Activated T-helper 9 cell treated with anti-CD3 and anti-CD28 coated beads, Interleukin-2, amount 50 U/mL, for 16 hours (primary cell): ENCODE data around the gene ABHD17A.
A peak's percentile ranks its signal among the peaks of the same experiment; 100 is the strongest.

Experiments
- DNase-seq: peaks from one replicate; pipeline ENCODE4 v3.0.0-alpha.2; 2020; ENCODE audit warnings: low read depth

The ABHD17A gene

DNA sequence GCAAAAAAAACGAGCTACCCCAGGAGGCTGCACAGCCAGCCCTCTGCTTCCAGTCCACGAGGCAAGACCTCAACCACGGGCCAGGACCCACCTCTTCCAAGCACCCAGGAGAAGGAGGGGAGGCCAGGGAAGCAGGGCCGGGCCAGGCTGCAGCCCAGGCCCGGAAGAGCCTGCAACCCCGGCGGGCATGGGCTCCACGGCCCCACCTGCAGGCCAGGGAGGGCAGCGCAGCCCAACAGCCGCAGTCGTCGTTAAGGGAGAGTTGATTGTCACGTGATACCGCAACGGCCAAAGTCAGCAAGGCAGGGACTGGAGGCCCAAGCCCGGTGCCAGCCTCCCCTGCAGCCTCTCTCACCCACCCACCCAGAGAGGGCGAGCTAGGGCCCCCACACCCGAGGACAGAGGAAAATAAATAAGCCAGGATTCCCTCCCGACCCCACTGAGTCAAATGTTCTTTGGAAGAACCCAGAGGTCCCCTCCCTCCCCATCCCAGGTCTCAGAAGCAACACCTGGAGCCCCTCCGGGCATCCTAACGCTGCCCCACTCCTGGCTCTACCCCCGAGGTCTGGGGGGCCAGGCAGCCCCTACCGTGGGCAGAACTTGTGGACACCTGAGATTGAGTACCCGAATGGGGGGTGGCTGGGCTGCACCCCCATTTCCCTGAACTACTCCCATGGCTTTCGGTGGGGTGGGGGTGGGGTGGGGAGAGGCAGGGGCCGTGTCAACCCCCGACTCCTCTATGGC lies 31.8 kb downstream of the ABHD17A start:
- DNase-seq: peak; percentile 73

DNA sequence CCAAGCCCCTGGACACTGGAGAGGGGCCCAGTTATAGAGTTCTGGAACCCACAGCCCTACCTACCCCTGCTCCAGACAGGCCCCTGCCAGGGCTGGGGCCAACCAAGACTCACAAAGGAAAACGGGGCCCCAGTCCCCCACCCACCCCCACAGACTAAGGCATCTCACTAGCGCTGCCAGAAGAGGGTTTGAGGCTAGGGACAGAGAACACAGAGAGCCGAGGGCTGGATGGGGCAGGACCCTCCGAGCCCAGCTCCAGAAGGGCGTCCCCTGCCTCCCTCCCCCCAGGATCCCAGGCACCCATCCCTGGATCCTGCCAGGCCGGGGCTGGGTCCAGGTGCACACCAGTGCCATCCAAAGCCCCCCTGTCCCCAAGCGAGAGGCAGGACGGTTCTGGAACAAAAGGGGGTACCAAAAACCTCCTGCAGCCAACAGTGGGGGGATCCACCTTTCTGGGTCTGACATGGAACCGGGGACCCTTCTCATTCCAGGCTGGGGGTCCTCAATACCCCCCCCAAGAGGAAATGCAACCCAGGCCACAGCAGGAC lies 32.6 kb downstream of the ABHD17A start:
- DNase-seq: no peak

DNA sequence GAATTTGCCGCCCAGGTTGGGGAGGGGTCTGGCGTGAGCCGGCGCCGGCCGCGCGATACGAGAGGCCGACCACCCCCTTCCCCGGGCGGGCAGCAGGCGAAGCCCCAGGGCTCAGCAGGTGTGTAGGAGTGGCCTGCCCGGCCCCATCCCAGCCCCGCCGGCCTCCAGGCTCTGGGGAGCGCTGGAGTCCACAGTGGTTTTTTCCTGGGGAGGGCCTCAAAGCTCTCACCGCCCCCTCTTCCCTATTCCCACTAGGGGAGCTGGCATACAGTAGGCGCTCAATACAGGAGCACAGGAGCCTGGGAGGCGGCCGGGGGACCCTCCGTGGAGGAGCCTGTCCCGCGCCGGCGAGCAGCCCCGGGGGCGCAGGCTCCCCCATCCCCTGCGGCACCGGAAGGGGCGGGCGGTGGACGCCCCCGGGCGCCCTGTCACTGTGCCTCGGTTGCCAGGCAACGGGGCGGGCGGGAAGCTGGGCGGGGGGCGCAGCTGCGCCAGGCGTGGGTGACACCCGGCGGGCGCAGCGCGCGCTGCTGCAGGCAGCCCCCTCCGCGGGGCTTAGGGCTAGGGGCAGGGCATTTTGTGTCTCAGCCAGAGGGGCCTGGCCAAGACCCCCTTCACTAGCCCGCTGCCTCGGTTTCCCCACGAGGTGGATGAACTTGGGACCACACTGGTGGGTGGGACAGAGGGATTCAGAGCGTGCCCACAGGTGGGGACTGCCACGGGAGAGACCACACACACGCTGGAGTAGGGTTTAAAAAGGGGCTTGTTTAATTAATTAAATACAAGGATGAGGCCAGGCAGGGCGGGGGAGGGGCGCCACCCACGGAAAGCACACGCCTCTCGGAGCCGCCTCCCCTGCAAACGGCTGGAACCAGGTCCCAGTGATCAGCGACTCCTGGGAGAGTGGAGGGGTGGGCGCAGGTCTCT lies 33.4 kb downstream of the ABHD17A start:
- peak; percentile 42 for DNase-seq

DNA sequence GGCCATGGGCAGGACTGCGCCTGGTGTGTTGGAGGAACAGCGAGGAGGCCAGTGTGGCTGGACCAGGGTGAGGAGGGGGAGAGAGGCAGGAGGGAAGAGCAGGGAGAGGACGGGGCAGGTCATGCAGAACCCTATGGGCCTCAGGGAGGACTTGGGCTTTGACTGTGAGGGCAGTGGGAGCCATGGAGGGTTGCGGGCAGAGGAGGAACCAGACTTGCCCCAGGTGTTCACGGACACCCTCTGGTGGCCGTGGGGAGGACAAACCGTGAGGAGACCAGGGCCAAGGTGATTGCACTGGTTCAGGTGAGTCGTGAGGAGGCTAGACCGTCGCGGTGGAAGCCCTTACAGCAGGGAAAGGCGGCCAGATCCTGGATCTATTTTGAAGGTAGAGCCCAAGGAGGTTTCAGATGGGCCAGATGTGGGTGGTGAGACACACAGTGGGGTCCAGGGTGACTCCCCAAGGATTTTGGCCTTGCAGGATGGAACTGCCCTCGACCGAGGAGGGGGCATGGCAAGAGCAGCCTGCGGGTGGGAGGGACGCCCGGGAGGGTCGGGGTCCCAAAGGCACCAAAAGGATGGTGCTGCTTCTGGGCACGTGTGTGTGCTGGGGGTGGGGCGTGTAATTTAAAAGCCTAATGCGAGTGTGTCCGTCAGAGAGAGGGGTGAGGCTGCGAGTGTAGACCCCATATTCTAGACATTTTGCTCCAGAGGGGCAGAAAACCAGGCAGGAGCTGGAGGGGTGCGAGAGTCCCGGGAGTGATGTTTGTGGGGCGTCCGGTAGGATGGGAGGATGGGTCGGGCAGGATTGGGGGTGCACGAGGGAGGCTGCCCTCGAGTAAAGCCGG lies 34.3 kb downstream of the ABHD17A start:
- no peak for DNase-seq

DNA sequence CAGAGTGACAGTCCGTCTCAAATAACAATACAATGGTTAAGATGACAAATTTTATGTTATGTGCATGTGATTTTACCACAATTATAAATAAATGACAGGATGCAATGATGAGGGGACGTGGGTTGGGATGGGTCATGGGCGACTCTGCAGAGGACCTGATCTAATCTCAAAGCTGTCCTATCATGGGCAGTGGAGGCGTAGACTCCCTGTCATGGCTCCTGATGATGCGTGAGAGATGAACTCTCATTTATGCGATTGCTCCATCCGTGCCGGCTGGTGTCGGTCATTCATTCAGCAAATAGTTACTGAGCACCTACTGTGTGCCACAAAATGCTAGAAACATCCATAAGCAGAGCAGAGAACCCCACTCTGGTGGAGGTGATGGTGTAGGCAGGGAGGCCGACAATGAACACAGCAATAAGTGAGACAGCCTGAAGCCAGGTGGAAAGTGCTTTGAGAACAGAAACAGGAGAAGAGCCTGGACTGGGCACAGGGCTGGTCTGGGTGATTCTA lies 35.4 kb downstream of the ABHD17A start:
- no peak for DNase-seq

DNA sequence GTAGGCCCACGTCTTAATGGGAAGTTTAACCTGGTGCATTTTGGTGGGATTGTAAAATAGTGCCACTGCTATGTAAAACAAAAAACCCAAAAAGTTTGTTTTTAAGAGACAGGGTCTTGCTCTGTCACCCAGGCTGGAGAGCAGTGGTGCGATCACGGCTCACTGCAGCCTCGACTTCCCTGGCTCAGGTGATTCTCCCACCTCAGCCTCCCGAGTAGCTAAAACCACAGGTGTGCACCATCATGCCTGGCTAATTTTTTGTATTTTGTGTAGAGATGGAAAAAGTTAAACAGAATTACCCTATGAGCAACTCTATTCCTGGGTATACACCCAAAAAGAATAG lies 36.2 kb downstream of the ABHD17A start:
- no peak for DNase-seq

DNA sequence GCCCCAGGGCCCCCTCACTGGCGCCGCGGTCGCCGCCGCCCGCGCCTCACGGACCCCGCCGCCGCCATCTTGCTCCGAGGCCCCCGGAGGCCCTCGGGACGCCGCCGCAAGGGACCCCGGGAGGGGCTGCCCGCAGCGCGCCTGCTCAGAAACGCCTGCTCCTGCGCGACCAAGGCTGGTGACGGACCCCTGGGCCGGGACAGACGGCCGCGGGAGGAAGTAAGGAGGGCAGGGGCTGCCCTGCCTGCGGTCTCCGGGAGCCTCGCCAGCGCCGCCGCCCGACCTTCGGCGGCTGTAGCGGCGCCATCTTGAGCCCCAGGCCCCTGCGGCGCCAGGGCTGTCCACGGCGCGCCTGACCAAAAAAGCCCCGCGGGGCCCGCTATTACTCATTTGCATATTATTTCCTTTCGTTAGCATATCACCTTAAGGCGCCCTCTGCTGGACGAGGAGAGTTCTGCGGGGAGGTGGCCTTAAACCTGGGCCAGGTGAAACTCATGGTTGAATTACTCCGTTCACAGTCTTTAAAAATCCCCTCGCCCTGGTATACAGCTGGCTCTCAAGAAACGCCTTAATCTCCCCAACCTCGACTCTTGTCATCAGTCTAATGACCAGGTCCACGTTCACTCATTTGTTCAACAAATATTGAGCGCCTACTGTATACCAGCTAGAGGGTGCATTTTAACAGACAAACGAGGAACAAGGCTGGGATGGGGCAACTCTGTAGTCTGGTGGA lies 36.7 kb downstream of the ABHD17A start, which contains the start of gene REXO1:
Gene REXO1, minus strand, starts transcription at position 85 of the 733 bp plus-strand sequence. CDS start 125 bp downstream, outside the sequence.
- peak; percentile 95 for DNase-seq

DNA sequence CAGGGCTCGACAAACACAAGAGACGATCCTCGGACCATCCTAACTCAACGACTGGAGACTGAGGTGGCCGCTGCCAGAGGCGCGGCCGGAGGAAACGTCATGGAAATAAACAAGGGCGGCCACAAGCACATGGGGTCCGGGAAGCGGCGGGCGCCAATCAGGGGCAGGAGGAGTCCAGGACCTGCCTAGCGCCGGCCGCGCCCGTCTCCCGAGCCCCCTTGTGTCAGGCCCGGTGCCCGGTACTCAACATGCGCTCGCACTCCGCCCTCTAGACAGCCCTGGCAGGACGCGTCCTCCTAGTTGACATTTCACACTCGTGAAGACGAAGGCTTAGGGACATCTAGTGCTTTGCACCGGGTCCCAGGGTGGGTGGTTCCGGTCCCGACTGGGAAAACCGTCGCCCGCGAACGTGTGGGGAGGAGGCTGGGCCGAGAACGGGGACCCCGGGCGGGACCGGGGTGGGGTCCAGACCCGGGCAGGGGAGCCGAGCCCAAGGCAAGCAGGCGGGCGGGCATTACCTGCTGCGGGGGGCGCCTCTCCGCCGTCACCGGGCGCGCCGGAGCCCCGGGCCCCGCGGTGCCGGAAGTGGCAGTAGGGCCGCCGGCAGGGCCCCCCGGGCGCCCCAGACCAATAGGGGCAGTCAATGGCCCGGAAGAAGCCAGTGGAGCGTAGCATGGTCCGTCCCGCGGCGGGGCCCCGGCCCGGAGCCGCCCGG lies 37.5 kb downstream of the ABHD17A start:
- no peak for DNase-seq

DNA sequence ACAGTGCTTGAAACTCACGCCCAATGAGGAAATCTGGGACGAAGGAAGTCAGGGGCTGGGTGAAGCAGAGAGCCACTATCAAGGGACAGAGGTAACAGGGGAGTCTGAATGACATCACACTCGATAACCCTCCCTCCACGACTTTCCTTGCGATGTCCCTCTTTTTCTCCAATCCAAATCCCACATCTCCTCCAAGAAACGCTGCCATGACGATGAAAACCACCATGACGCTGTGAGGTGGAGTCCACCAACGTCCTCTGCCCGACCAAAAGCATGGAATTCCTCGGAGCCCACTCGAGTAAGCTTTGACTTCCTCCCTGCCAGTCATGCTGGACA lies 38.0 kb downstream of the ABHD17A start:
- no peak for DNase-seq

DNA sequence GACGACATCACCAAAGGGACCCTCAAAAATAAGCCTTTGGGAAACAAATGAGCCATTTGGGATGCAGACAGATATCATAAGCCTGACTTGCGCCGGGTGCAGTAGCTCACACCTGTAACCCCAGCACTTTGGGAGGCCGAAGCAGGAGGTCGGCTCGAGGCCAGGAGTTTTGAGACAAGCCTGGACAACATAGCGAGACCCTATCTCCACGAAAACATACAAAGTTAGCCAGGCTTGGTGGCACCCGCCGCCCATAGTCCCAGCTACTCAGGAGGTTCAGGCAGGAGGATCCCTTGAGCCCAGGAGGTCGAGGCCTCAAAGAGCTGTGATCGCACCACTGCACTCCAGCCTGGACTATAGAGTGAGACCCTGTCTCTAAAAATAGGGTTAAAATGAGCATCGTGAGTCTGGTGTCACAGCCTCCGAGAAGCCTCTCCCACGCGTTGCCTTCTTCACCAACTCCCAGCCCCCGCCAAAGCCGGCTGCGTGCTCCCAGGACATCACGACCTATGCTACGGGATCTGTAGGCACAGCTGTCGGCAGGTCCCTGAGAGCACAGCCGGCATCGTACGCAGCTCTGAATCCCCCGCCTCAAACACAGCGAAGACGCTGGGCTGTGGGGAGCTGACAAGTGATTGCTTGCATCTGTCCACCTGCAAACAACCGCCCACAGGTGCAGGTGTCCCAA lies 38.6 kb downstream of the ABHD17A start:
- no peak for DNase-seq

DNA sequence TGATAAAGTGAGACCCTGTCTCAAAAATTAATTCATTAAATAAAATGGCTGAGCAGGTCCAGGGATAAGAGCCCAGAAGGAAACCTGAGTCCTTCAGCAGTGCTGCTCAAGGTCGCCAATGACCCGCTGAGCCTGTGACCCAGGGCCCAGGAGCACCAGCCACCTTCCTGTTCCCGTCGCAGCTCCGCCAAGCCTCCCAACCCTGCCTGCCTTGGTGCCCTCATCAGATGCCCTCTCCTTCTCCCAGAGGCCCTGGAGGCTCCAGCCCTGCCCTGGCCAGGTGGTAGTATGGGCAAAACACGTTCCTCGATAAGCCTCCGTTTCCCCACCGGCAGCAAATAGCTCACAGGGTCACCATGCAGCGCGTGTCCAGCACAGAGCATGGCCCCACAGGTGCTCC lies 39.7 kb downstream of the ABHD17A start:
- DNase-seq: no peak

DNA sequence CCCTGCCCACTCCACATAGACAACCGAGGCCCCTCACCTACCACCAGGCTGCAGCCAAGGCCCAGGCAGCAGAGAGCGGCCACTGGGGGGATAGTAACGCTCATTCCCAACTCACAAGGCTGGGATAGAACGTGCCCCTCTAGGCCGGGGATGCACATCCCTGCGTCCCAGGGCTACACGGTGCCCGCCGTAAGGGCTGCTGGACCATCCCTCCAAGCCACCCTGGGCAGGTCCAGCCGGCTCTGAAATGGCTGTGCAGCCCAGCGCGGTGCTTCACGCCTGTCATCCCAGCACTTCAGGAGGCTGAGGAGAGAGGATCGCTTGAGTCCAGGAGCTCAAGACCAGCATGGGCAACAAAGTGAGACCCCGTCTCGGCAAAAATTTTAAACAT lies 40.2 kb downstream of the ABHD17A start:
- no peak for DNase-seq

DNA sequence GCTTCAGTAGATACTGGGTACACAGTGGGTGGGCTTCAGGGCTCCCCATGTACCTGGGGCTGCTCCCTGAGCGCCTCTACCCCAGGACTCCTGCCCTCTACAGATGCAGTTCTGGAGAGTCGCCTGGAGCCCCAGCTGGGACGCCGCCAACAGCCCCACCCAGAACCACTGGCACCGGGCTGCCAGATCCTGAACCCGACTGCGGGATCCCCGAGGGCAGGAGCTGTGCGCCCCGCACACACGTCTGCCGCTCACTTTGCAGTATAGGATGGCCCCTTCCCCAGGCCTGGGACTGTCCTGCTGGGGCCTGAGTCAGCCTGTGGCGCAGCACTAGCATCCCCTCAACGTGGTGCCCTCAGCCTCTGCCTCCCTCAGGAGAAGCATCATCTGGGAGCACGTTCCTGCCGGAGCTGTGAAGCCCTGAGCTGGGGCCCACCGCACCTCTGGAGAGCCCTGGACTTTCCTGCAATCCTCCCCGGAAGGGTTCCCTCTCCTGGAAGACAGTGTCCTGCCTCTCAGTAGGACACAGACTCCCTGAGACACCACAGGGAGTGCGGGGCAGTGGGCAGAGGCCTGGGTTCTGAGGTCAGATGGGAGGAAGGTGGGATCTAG lies 40.7 kb downstream of the ABHD17A start:
- DNase-seq: no peak

DNA sequence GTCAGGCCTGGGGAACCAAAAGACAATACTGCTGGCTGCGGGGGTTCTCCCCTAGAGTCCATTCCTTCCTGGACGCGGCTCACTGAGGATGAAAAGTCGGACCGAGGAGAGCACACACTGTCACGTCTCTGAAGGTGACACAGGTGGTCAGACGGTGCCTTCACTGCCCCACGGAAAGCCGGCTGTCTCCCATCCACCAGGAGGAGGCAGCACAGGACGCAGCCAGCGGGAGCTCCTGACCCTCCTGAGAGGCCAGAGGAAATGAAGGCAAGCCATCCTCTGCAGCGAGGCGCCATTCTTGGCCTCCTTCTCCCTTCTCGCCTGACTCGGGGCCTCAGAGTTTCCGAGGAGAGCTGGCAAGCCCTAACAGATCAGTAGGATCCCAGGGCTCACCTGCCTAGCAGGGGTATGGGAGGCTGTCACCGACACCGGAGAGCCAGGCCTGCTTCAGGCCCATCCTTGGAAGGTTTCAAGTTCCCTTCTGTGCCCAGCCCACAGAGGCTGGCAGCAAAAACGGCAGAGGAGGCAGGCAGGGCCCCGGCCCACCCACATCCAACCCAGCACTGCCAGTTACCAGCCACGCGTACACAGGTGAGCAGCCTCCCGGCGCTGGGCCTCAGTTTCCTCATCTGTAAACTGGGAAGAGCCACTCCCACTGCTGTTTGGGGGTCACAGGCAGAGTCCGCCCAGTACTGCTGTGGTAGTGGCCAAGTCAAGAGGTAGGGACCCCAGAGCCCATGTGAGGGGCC lies 41.5 kb downstream of the ABHD17A start:
- no peak for DNase-seq

DNA sequence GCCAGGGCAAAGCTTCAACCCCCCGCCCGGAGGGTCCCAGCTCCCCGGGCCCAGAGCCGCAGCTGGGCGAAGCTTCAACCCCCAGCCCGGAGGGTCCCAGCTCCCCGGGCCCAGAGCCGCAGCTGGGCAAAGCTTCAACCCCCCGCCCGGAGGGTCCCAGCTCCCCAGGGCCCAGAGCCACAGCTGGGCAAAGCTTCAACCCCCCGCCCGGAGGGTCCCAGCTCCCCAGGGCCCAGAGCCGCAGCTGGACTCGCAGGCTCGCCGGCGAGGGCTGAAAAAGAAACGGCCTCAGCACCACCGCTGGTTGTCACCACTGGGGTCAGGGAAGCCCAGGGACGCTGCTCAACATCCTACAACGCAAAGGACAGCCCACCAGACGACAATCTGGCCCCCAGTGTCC lies 42.2 kb downstream of the ABHD17A start:
- no peak for DNase-seq

DNA sequence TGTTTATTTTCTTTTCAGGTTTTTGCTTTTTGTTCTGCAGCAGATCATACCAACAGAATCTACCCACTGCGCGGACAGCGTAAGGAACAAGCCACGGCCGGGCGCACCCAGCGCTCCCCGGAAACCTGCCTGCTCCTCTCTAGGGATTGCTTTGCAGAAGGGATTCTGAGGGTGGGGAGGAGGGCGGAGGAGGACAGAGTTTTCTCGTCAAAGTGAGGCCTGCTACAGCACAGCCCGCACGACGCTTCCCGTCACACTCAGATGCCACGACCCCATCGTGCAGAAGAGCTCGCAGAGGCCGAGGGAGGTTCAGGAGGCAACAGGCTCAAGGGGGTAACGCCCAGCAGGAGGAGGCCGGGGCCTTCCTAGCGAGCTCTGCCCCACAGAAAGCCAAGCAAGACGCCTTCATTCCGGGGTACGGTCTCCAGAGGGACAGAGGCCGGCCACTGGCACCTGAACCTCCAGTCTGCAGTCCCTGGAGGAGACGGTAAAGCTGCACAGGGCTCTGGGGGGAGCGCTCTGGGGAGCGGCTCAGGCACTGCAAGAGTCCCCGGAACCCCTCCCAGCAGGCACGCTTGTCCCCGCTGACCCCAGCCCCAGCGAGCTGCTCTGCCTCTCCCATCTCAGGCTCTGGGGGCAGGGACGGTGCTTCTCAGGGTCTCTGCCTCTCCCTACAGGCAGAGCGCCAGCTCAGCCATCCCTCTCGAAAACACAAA lies 43.9 kb downstream of the ABHD17A start:
- DNase-seq: no peak

DNA sequence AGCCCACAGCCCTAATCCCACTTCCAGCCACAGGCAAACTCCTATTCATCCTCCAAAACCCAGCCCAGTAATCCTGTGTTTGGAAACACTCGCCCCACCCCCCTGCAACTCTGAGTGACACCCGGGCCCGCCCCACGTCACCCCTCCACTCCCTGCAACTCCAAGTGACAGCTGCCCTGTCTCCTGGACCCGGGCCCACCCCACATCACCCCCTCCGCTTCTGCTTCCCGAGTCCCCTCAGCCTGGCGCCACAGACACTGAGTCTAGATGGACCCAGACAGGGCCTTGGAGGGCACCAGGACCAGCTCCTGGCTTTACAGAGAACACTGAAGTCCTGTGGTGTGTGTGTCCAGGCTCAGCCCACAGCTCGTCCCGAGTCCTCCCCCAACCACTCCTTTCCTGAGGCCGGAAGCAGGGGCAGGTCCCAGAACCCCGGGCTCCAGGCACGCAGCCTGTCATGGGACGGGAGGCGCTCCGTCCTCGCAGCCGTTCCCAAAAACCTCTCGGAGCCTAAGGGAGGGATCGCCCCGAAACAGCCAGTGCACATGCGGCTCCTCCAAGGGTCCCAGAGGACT lies 44.7 kb downstream of the ABHD17A start:
- DNase-seq: no peak
